ENCODE results near the gene PLAAT4. TPM values are rescaled to one million over a fixed set of nuclear protein-coding genes. Genes with fewer than 3 reads are reported as not detected.

PLAAT4 gene
- total RNA-seq, 1 donor from 2014 or later, result 32.7 TPM

DNA sequence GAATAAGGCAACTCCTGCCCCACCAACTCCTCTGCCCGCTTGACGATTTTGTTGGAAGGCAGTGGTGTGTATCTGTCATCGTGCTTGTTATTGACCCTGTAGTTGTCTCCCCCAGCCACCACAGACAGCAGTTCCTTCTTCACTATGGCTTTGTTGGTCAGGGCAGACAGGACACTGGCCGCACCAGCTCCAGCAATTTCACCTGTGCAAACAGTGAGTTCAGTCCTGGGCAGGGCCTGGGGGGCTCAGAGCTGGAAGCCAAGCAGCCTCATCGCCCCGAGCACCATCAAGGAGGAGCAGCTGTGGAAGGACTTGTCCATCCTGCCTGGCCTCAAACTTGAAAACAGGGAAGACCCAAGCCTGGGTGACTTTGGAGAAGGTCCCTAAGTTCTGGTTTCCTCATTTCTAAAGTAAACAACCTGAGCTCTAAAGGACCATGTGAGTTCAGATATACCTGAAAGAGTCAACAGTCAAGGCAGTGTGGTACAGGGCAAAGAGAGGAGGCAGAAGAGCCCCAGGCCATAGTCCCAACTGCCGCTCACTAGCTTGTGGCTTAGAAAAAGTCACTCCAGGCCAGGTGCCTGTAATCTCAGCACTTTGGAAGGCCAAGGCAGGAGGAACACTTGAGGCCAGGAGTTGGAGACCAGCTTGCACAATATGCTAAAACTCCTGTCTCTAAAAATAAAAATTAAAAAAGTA, 22.0 kb downstream of the PLAAT4 start:
- no peak for DNase-seq (ENCODE audit: low read depth)
- no peak overlapping the region for H3K4me3 ChIP-seq (ENCODE audit: low read depth, low read length)
- TF ChIP-seq, protein P1, sequence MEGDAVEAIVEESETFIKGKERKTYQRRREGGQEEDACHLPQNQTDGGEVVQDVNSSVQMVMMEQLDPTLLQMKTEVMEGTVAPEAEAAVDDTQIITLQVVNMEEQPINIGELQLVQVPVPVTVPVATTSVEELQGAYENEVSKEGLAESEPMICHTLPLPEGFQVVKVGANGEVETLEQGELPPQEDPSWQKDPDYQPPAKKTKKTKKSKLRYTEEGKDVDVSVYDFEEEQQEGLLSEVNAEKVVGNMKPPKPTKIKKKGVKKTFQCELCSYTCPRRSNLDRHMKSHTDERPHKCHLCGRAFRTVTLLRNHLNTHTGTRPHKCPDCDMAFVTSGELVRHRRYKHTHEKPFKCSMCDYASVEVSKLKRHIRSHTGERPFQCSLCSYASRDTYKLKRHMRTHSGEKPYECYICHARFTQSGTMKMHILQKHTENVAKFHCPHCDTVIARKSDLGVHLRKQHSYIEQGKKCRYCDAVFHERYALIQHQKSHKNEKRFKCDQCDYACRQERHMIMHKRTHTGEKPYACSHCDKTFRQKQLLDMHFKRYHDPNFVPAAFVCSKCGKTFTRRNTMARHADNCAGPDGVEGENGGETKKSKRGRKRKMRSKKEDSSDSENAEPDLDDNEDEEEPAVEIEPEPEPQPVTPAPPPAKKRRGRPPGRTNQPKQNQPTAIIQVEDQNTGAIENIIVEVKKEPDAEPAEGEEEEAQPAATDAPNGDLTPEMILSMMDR (conservative IDR thresholded peaks at IDR 0.05; ENCODE audit: low read depth, low read length), result no peak

DNA sequence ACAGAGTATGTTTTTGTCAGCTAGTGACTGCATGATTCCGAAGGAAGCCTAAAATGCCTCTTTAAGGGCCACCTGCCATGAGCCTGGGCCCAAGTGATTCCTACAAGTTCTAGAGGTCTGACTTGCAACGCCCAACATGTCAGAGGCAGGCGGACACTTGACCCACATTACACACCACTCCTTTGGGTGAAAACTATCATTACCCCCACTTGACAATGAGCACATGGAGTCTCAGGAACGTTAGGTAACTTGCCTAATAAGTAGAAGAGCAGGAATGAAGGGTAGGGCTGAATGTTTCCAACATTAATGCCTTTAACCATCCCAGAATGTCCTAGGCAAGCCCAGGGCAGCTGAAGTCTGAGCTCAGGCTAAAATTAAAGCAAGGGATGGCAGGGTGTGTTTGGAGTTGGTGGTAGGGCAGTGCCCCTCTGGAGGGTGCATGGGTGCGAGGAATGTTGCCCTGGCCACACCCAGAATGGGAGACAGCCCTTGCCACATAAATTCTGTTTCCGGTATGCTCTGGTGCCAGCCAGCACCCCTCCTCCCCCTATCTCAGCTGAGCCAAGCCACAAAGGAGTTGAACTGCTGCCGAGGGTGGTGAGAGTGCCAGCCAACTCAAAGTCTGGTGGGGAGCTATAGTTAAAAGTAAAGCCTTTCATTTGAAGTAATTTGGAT, 24.0 kb downstream of the PLAAT4 start:
- H3K4me3 ChIP-seq (ENCODE audit: low read depth, low read length), result no peak overlapping the region
- TF ChIP-seq, protein P1 (conservative IDR thresholded peaks at IDR 0.05; ENCODE audit: low read depth, low read length), result no peak
- DNase-seq (ENCODE audit: low read depth), result no peak

DNA sequence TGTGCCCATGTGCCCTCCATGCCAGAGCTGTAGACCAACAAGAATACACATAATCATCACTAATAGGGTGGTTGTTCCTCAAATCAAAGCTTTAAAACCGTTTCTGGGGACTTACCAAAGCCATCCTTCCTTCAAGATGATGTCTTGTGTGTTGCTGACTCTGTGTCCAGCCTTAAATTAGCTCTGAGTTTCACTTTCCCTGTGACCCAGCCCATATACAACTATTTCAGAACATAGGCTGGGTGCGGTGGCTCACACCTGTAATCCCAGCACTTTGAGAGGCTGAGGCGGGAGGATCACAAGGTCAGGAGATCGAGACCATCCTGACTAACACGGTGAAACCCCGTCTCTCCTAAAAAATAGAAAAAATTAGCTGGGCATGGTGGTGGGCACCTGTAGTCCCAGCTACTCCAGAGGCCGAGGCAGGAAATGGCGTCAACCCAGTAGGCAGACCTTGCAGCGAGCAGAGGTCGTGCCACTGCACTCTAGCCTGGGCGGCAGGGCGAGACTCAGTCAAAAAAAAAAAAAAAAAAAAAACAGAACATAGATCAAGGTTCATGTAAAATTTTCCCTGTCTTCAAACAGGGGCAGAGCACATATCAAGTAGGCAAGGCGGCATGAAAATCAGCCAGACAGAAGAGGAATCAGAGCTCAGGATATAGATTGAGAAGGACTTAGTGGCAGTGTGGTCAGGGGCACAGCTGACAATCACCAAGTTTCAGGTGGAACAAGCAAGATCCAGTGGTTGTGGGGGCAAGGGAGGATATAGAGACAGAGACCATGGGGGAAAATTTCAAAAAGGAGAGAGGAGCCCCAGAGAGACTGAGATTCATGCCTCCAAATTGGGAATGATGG, 26.8 kb downstream of the PLAAT4 start, which contains the start of gene PLAAT2:
PLAAT2 (minus strand) TSS at position 179 of the 855 bp plus-strand sequence; CDS start at position 124, 55 bp downstream.
- TF ChIP-seq, protein P1 (conservative IDR thresholded peaks at IDR 0.05; ENCODE audit: low read depth, low read length), result no peak
- H3K4me3 ChIP-seq (ENCODE audit: low read depth, low read length), result no peak within 1 kb of the TSS
- DNase-seq (ENCODE audit: low read depth), result no peak

DNA sequence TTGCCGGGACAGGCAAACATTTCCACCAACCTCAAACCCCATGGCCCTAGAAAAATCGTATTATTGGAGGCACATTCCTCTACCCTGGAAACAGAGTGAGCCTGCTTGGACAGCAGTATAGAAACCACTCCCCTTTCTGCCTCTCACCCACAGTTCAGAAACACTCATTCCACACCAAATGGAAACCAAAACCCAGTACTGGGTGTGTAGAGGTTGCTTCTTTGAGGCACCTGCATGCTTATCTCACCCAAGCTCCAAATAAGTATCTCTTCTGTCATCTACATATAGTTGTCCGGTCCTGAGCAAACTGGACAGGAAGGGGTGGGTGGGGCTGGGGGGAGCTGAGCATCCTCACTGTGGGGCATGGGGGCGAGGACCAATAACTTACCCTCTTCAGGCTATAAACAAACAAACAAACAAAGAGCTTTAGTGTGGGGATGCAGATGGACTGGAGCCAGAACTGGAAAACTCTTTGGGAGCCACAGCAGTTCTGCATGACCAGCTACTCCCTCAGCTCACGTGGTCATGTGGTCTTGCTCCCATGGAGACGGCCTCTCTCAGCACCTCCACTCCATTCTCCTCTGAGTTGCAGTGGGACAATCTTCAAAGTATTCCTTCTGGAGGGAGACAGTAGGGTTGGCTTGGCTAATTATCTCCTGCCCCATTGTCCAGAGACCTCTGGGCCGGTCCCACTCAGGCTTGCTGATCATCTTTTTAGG, 27.6 kb downstream of the PLAAT4 start:
- TF ChIP-seq, protein P1 (conservative IDR thresholded peaks at IDR 0.05; ENCODE audit: low read depth, low read length), result no peak
- DNase-seq (ENCODE audit: low read depth), result no peak
- H3K4me3 ChIP-seq (ENCODE audit: low read depth, low read length), result no peak overlapping the region

DNA sequence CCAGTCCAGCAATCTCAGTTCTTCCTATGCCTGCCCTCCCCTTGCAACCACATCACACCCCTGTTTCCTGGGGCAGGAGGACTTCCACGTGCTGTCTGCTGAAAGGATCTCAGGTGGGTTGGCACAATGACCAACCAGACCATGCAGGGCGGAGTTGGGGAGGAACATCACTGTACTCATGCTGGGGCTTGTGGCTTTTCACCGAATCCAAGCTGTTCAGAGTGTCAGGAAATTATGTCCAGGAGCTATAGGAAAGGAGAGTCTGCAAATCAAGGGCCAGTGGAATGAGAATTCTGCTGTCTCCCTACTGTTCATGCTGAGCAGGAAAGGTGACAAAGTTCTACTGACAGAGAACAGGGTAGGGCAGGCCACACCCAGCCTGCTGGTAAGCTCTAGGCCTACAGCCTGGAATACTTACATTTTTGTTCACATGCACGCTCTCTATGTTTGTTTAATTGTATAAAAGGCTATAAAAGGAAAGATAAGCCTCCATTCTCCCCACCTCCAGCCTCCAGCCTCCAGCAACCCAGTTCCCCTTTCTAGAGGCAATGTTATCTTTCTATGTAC, 28.3 kb downstream of the PLAAT4 start:
- TF ChIP-seq, protein P1 (conservative IDR thresholded peaks at IDR 0.05; ENCODE audit: low read depth, low read length), result no peak
- DNase-seq (ENCODE audit: low read depth), result no peak
- H3K4me3 ChIP-seq (ENCODE audit: low read depth, low read length), result no peak overlapping the region
